GM13977 (cell line): ENCODE results near the gene GJD3.

Experiments used
- DNase-seq: peaks from one replicate; pipeline ENCODE4 v3.0.0; 2012; ENCODE audit warnings: low spot score
- in situ Hi-C: fragments of 300-500 bp; cut with MboI; formaldehyde crosslinking; loops from one replicate; pipeline ENCODE4 v1.12.0; 2022; ENCODE audit warnings: low sequenced_read_pairs, low pct_unique_long_range_greater_than_20kb, mixed read lengths, inconsistent platforms; ENCODE audit not compliant: unreplicated experiment
- TF ChIP-seq, protein P1 (sequence below): IDR thresholded peaks from 2 replicates; pipeline ENCODE4 v1.5.1; 2012; ENCODE audit warnings: mild to moderate bottlenecking, control low read depth; ENCODE audit not compliant: insufficient read depth; ENCODE audit errors: extremely low read depth, missing control alignments

Gene GJD3

DNA sequence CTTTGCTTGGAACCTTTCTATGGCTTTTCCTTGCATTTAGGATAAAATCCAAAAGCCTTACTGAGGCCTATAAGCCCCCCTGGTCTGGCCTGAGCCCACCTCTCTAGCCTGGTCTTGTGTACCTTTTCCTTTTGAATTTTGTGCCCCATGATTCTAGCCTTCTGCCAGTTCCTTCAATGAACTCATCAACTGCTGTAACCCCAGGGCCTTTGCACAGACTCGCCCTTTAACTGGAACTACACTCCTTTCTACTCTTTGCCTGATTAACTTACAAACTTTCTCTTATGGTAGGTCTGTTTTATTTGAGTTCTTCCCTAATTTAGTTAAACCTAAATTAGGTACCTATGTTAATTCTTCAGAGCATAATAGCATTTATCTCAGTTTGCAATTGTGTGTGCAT, 24.2 kb downstream of the GJD3 start:
- in situ Hi-C loops: no loop called here
- no peak for DNase-seq
- TF ChIP-seq, protein P1, sequence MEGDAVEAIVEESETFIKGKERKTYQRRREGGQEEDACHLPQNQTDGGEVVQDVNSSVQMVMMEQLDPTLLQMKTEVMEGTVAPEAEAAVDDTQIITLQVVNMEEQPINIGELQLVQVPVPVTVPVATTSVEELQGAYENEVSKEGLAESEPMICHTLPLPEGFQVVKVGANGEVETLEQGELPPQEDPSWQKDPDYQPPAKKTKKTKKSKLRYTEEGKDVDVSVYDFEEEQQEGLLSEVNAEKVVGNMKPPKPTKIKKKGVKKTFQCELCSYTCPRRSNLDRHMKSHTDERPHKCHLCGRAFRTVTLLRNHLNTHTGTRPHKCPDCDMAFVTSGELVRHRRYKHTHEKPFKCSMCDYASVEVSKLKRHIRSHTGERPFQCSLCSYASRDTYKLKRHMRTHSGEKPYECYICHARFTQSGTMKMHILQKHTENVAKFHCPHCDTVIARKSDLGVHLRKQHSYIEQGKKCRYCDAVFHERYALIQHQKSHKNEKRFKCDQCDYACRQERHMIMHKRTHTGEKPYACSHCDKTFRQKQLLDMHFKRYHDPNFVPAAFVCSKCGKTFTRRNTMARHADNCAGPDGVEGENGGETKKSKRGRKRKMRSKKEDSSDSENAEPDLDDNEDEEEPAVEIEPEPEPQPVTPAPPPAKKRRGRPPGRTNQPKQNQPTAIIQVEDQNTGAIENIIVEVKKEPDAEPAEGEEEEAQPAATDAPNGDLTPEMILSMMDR: no peak

DNA sequence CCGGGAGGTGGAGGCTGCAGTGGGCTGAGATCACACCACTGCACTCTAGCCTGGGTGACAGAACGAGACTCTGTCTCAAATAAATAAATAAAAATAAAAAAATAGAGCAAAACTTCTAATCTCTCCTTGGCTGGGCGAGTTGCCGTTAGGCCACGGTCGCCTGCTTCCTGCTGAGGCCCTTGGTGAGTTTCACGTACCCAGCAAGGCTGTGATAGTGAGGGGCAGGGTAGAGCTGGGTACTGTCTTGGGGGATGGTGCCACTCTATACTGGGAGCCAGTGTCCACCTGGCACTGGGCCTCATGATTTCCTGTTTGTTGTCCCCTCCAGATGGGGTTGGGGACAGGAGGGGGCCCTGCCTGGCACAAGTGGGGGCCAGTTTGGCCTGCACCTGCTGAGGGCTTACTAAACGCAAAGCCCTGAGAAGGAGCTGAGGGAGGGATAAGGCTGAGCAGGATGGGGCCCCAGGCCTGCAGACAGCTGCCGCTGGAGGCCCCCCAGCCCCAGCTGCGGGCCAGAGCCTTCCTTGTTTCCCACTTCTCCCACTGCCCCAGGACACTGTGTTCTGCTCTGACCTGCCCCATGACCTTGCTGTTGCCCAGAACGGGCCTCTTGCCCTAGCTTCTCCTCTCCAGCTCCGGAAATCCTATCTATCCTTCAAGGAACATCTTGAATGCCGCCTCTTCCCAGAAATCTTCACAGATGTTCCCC, 25.4 kb downstream of the GJD3 start:
- no peak for DNase-seq
- TF ChIP-seq, protein P1: no peak
- in situ Hi-C loops: no loop called here

DNA sequence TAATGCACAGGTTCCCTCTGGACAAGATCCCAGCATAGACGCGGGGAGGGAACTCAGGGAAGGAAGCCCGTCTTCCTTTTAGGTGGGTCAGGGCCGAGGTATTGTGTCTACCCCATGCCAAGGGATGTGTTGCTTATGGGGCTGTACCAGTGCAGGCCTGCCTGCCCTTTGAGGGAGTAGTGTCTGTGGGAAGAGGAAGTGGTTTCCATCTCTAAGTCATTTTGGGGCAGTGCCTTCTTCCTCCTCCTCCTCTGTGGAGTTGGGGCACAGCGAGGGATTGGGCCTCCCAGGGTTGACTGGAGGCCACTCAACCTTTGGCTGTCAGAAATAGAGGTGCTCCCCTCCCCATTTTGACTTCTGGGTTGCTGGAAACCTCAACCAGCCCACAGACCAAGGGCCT, 26.5 kb downstream of the GJD3 start:
- no peak for DNase-seq
- TF ChIP-seq, protein P1: no peak
- in situ Hi-C loops: no loop called here

DNA sequence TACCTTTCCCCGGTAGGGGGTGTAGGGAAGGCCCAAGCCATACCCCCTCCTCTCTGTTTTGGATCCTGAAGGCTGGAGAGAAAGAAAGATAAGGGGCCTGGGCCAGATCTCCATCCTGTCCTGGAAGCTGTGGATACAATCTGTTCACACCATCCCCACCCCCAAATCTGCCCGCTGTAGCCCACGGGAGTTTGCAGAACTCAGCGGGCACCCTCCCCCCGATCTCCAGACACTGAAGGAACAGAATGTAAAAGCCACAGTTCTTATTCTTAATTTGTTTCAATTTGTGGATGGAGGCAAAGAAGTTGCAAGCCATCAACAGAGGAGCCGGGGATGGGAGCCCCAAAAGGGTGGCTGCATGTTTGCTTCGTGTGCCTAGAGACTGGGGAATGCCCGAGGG, 27.2 kb downstream of the GJD3 start:
- no peak for DNase-seq
- TF ChIP-seq, protein P1: no peak
- in situ Hi-C loops: no loop called here

DNA sequence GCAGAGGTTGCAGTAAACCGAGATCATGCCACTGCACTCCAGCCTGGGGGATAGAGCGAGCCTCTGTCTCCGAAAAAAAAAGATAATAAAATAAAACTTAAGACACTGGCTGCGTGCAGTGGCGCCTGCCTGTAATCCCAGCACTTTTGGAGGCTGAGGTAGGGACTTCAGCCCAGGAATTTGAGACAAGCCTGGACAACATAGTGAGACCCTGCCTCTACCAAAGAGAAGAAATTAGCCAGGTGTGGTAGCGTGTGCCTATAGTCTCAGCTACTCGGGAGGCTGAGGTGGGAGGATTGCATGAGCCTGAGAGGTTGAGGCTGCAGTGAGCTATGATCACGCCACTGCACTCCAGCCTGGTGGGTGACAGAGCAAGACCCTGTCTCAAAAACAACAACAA, 28.9 kb downstream of the GJD3 start:
- TF ChIP-seq, protein P1: no peak
- no peak for DNase-seq

DNA sequence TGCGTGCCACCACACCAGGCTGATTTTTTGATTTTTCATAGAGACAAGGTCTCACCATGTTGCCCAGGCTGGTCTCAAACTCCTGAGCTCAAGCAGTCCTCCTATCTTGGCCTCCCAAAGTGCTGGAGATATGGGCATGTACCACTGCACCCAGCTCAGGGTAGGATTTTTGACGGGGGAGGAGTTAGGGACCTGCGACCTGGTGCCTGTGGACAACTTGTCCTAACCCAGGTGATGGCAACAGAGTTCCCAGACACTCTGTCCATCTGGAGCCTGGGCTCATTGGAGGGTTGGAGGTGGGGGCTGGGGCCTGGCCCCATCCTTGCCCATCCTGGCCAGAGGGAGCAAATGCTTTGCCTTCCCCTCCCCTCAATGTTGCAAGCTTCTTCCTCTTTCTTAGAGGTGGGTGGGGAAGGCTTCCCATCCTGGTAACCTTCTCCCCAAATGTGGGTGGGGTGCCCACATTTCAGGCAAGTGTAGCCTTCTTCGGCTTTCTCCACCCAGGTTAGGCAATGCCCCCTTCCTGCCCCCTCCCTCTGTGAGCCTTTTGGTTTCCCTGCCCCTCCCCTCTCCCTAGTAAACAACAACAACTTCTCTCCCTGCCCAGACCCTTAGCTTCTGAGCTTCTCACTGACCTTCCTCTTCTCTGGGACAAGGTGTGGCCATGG, 30.6 kb downstream of the GJD3 start:
- TF ChIP-seq, protein P1: no peak
- DNase-seq: no peak
- in situ Hi-C loops: no loop called here

More for the DNA sequence above, 28.9 kb downstream of the GJD3 start:
- in situ Hi-C loops: no loop called here
